ENCODE measurements around the gene PARD6B. TPM values are rescaled to one million over a fixed set of nuclear protein-coding genes. Genes with fewer than 3 reads are reported as not detected.
"Not testable (repeated sequence)": the region's sequence is repeated elsewhere in the genome, so short reads cannot be mapped to it uniquely, and the experiment has no call there.

PARD6B gene
- total RNA-seq, 1 donor from 2014 or later = 52.2 TPM

GRCh38 chr20:50762045-50762422 lies 30.7 kb downstream of the PARD6B start:
- no peak overlapping the region for H3K4me3 Mint-ChIP-seq
- DNase-seq (ENCODE audit: low spot score in 2 of 2, unreplicated experiment in 2 of 2) = peak in 1 of 2 experiments; percentile 19

DNA sequence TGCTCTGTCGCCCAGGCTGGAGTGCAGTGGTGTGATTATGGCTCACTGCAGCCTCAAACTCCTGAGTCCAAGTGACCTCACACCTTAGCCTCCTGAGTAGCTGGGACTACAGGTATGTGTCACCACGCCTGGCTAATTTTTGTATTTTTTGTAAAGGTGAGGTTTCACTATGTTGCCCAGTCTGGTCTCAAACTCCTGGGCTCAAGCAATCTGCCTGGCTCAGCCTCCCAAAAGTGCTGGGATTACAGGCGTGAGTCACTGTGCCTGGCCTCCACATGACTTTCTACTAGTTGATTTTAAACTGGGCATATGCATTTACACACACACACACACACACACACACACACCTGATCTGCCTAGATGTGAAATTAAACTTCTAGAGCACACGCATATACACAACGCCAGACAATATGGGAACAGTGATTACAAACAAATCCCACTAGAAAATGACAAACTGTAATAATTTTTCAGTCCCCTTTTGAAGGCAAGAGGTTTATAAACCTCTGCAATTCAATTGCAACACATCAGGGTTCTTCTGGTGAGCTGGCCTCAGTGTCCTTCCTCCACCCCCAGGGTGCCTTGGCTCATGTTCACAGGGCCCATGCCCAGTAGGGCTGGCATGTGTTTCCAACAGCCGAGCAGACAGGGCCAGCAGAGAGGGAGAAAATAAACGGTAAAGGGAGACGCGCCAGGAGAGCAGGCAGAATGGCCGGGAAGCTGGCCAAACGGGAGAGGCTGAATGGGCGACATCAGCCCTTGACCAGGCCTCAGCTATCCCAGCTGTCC lies 31.2 kb downstream of the PARD6B start:
- H3K36me3 Mint-ChIP-seq = no peaks in the 10 kb centered on the region
- TF ChIP-seq, protein P1, sequence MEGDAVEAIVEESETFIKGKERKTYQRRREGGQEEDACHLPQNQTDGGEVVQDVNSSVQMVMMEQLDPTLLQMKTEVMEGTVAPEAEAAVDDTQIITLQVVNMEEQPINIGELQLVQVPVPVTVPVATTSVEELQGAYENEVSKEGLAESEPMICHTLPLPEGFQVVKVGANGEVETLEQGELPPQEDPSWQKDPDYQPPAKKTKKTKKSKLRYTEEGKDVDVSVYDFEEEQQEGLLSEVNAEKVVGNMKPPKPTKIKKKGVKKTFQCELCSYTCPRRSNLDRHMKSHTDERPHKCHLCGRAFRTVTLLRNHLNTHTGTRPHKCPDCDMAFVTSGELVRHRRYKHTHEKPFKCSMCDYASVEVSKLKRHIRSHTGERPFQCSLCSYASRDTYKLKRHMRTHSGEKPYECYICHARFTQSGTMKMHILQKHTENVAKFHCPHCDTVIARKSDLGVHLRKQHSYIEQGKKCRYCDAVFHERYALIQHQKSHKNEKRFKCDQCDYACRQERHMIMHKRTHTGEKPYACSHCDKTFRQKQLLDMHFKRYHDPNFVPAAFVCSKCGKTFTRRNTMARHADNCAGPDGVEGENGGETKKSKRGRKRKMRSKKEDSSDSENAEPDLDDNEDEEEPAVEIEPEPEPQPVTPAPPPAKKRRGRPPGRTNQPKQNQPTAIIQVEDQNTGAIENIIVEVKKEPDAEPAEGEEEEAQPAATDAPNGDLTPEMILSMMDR (IDR thresholded peaks at IDR 0.05; ENCODE audit: unreplicated experiment) = no peak
- H3K27ac Mint-ChIP-seq = peak overlapping the region; percentile 99
- no peak overlapping the region for H3K4me3 Mint-ChIP-seq
- peak in 1 of 2 experiments; percentile 21 for DNase-seq (ENCODE audit: low spot score in 2 of 2, unreplicated experiment in 2 of 2)
- H3K9me3 Mint-ChIP-seq = no peaks in the 10 kb centered on the region
- H3K27me3 Mint-ChIP-seq (ENCODE audit: low read depth) = no peaks in the 10 kb centered on the region
- peaks cover 44% of the 10 kb centered on the region for H3K4me1 Mint-ChIP-seq

More at GRCh38 chr20:50762045-50762422, 30.7 kb downstream of the PARD6B start:
- Mint-ChIP-seq H3K36me3 (no peaks in the 10 kb centered on the region), H3K4me1 (peaks cover 39% of the 10 kb centered on the region), H3K27me3 (ENCODE audit: low read depth) (no peaks in the 10 kb centered on the region), H3K9me3 (no peaks in the 10 kb centered on the region), H3K27ac (peak overlapping the region; percentile 99)
- TF ChIP-seq, protein P1 (IDR thresholded peaks at IDR 0.05; ENCODE audit: unreplicated experiment) = no peak

DNA sequence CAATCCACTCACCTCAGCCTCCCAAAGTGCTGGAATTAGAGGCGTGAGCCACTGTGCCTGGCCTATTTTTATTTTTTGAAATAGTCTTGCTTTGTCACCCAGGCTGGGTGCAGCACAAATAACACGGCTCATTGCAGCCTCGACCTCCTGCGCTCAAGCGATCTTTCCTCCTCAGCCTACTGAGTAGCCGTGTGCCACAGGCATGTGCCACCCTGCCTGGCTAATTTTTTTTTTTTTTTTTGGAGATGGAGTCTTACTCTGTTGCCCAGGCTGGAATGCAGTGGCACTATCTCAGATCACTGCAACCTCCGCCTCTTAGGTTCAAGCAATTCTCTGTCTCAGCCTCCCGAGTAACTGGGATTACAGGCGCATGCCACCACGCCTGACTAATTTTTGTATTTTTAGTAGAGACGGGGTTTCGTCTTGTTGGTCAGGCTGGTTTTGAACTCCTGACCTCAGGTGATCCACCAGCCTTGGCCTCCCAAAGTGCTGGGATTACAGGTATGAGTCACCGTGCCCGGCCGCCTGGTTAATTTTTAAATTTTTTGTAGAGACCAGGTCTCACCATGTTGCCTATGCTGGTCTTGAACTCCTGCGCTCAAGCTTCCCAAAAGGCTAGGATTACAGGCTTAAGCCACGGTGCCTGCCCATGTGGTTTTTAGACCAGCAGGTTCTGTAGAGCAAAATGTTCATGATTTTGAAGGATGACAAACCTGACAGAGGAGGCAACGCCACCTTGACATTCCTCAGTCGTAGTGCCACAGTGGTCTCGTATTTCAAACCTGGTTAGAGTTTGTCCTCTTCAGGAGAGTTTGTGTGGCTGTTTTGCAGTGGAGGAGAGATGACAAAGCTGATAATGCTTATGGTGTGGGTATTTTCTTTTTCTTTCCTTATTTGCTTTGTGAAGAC lies 32.4 kb downstream of the PARD6B start:
- H3K36me3 Mint-ChIP-seq; H3K4me3 Mint-ChIP-seq; H3K9me3 Mint-ChIP-seq; H3K27me3 Mint-ChIP-seq (ENCODE audit: low read depth): not testable (repeated sequence)
- DNase-seq (ENCODE audit: low spot score in 2 of 2, unreplicated experiment in 2 of 2) = peak in 1 of 2 experiments; percentile 16
- peak overlapping the region; percentile 87 for H3K27ac Mint-ChIP-seq
- H3K4me1 Mint-ChIP-seq = peaks cover 44% of the 10 kb centered on the region

DNA sequence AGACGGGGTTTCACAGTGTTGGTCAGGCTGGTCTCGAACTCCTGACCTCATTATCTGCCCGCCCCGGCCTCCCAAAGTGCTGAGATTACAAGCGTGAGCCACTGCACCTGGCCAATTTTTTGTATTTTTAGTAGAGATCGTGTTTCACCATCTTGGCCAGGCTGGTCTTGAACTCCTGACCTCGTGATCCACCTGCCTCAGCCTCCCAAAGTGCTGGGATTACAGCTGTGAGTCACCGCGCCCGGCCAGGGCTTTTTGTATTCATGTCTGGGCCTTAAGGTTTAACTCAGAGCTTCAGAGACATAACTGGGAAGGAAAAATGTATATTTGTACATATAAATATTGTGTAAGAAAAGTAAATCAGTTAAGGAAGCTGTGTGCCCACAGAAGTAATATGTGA lies 33.9 kb downstream of the PARD6B start:
- H3K36me3 Mint-ChIP-seq; H3K4me3 Mint-ChIP-seq; DNase-seq (ENCODE audit: low spot score in 2 of 2, unreplicated experiment in 2 of 2); H3K27ac Mint-ChIP-seq; H3K27me3 Mint-ChIP-seq (ENCODE audit: low read depth); H3K9me3 Mint-ChIP-seq: not testable (repeated sequence)
- H3K4me1 Mint-ChIP-seq = peaks cover 44% of the 10 kb centered on the region

DNA sequence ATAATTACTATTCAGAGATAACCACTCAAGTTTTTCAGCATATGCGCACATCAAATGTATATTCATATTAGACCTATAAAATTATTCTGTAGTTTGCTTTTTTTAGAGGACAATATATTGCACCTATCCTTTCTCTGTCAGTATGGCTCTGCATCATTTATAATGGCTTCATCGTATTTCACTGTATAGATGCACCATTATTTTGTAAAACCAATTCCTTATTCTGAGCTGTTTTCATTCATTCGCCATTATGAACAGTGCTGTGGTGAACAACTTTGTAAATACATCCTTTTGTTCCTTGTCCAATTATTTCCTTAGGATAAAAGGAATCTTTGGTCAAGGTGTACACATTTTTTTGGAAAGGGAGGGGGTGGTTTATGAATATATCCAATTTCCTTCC lies 34.3 kb downstream of the PARD6B start:
- TF ChIP-seq, protein P1 (IDR thresholded peaks at IDR 0.05; ENCODE audit: unreplicated experiment) = no peak
- Mint-ChIP-seq H3K27ac (peak overlapping the region; percentile 36), H3K27me3 (ENCODE audit: low read depth) (no peaks in the 10 kb centered on the region), H3K9me3 (no peaks in the 10 kb centered on the region), H3K4me1 (peaks cover 44% of the 10 kb centered on the region), H3K4me3 (no peak overlapping the region), H3K36me3 (no peaks in the 10 kb centered on the region)
- DNase-seq (ENCODE audit: low spot score in 2 of 2, unreplicated experiment in 2 of 2) = no peak

DNA sequence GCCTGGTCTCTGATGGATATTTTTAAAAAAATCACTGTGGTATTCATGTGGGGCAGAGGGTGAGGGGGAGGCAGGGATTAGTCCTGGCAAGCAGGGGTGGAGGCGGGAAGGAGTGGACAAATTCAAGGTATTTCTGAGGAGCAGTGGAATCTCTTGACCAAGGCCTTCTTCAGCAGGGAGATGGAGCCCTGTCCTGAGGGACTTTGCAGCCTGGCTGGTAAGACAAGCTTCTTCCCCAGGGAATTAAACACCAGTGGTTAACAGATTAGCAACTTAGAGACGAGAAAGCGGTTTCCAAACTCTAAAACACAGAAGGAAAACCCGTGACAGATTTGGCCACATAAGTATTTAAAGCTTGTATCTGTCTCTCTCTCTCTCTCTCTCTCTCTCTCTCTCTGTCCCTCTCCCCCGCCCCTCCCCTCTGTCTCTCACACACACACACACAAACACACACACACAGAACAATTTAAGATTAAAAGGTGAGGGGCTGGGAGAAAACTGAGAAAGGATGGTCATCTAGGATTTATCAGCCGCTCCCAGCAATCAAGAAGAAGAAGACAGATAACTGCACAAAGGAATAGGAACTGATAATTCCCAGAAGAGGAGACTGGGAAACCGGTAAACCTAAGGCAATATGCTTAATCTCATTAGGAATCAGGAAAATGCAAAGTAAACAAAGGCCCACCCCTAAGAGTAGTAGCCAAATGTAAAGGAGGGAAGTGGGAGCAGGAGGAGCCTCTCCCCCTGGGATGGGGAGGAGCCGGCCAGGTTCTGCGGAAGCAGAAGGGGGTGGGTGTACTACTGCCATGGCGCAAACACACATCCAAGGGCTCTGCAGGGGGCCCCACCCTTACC lies 35.8 kb downstream of the PARD6B start:
- not testable (repeated sequence) for DNase-seq (ENCODE audit: low spot score in 2 of 2, unreplicated experiment in 2 of 2); H3K9me3 Mint-ChIP-seq; H3K27me3 Mint-ChIP-seq (ENCODE audit: low read depth); H3K4me3 Mint-ChIP-seq; H3K36me3 Mint-ChIP-seq
- peaks cover 34% of the 10 kb centered on the region for H3K4me1 Mint-ChIP-seq
- H3K27ac Mint-ChIP-seq = peak overlapping the region; percentile 87

DNA sequence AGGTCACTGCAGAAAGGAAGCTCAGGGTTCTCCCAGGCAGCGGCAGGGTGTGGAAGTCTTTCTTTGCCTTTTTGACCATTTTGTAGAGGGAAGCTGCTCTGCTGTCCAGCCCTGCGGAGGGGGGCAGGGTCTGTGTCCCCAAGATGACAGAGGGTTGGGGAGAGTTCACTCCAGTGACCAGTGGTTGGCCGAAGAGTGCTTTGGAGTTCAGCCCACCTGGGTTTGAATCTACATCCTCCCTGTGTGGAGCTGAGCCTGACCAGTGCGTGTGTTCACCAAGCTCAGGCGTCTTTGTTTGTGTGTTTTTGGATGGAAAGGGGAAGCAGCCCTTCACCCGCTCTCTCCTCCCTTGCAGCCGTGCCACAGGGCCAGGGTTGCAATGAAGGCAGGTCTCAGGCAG lies 37.6 kb downstream of the PARD6B start:
- H3K4me3 Mint-ChIP-seq; H3K27me3 Mint-ChIP-seq (ENCODE audit: low read depth); DNase-seq (ENCODE audit: low spot score in 2 of 2, unreplicated experiment in 2 of 2); H3K36me3 Mint-ChIP-seq; H3K9me3 Mint-ChIP-seq; H3K27ac Mint-ChIP-seq: not testable (repeated sequence)
- peaks cover 23% of the 10 kb centered on the region for H3K4me1 Mint-ChIP-seq

GRCh38 chr20:50769551-50770085 lies 38.2 kb downstream of the PARD6B start:
- H3K27ac Mint-ChIP-seq; H3K27me3 Mint-ChIP-seq (ENCODE audit: low read depth); H3K36me3 Mint-ChIP-seq; H3K4me3 Mint-ChIP-seq; DNase-seq (ENCODE audit: low spot score in 2 of 2, unreplicated experiment in 2 of 2); H3K9me3 Mint-ChIP-seq: not testable (repeated sequence)
- peaks cover 21% of the 10 kb centered on the region for H3K4me1 Mint-ChIP-seq

DNA sequence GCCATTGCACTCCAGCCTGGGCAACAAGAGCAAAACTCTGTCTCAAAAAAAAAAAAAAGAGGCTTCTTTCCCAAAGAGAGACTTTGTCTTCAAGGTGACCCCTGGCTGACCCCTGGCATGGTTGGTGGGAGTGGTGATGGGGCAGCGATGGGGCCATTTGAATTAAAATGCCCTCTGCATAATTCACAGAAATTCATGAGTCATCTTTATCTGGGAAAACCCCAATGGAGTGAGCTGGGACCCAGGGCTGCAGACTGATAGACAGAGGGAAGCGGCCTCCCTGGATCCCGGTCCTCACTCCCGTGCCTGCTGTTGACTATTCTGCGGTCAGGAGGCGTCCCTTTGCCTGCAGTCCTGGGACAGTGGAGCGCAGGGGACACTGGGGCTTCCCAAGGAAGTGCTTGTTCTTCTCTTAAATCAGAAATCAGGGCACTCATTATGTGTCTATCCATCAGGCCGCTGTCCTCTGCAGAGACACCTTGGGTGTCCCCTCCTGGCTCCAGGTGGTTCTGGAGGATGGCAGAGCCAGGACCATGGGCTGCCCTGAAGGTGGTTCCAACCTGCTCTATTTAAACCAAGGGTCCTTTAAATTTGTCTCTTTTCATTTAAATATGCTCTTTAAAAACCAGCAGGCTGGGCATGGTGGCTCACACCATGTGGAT lies 40.2 kb downstream of the PARD6B start:
- not testable (repeated sequence) for H3K4me3 Mint-ChIP-seq; H3K36me3 Mint-ChIP-seq; DNase-seq (ENCODE audit: low spot score in 2 of 2, unreplicated experiment in 2 of 2); H3K27me3 Mint-ChIP-seq (ENCODE audit: low read depth); H3K9me3 Mint-ChIP-seq
- H3K27ac Mint-ChIP-seq = peak overlapping the region; percentile 25
- peaks cover 20% of the 10 kb centered on the region for H3K4me1 Mint-ChIP-seq
